K562 (cell line): ENCODE results near the gene FCAR. TPM values are rescaled to one million over a fixed set of nuclear protein-coding genes. Genes with fewer than 3 reads are reported as not detected.

ENCODE experiments used
- ATAC-seq: fragments of 200-7000 bp; cut with Tn5 transposase; 3 replicates; pipeline ENCODE4 v1.9.1; 2020; ENCODE audit warnings: moderate library complexity
- BruUV-seq: library from RNA; stranded (reverse); fragments of 400-500 nt; replicated peaks from 2 replicates; lab custom pipeline; 2021; lab: Mats Ljungman, UMichigan
- CTCF ChIA-PET: fragments of 300-600 bp; formaldehyde crosslinking; extraction: SDS; loops from one replicate; lab custom pipeline; 2021; ENCODE audit warnings: low intra/inter-chr PET ratio; lab: Yijun Ruan, JAX
- POLR2A ChIA-PET: fragments of 300-600, 350-650 bp; sonication (Branson Sonifier 250); formaldehyde crosslinking; extraction: SDS; loops from one replicate; lab custom pipeline; 2021; ENCODE audit warnings: antibody characterized with exemption, inconsistent platforms; lab: Yijun Ruan, JAX
- DNase-seq, 4 experiments: peaks; one replicate each; pipeline versions ENCODE4 v3.0.0 to v3.0.0-alpha.2; 2011 to 2018; ENCODE audit warnings: low spot score in 3 of 4, mixed read lengths in 3 of 4; ENCODE audit errors: extremely low read depth in 1 of 4
- FAIRE-seq: peaks from 2 replicates; lab custom pipeline; 2011; peaks lifted over from hg19 to GRCh38; lab: Jason Lieb, UNC
- H2AFZ ChIP-seq: 2 replicates; pipeline ENCODE4 v1.6.0; 2011; ENCODE audit warnings: low read depth, low read length, control low read depth, inconsistent platforms
- H3K27ac ChIP-seq: fragments of 200-600 bp; 3 replicates; pipeline ENCODE4 v1.8.0; 2011; ENCODE audit warnings: low read depth, mild to moderate bottlenecking, control low read depth, inconsistent platforms, low read length, moderate library complexity, mixed read lengths; ENCODE audit errors: extremely low read depth
- H3K27me3 ChIP-seq, 2 experiments: fragments of 300-600 bp in 1 of 2; 2 replicates in 1 of 2; 3 replicates in 1 of 2; pipeline versions ENCODE4 v1.6.0 to v1.8.0; 2011; ENCODE audit warnings: inconsistent platforms in 2 of 2, low read length in 2 of 2, mild to moderate bottlenecking in 1 of 2, mixed read lengths in 1 of 2, moderate library complexity in 1 of 2; ENCODE audit not compliant: control insufficient read depth in 2 of 2, insufficient read depth in 2 of 2
- H3K36me3 ChIP-seq: fragments of 300-600 bp; 3 replicates; pipeline ENCODE4 v1.8.0; 2011; ENCODE audit warnings: mild to moderate bottlenecking, low read length, inconsistent platforms; ENCODE audit not compliant: control insufficient read depth, insufficient read depth
- H3K4me1 ChIP-seq, 2 experiments: fragments of 200-600 bp in 1 of 2; replicated peaks in 1 of 2; 2 replicates in 1 of 2; 3 replicates in 1 of 2; pipeline versions ENCODE4 v1.5.1 to v1.8.0; 2011; ENCODE audit warnings: inconsistent platforms in 2 of 2, low read length in 2 of 2, mild to moderate bottlenecking in 1 of 2, mixed read lengths in 1 of 2, moderate library complexity in 1 of 2; ENCODE audit not compliant: control insufficient read depth in 2 of 2, insufficient read depth in 2 of 2
- H3K4me2 ChIP-seq: 2 replicates; pipeline ENCODE4 v1.6.1; 2011; ENCODE audit warnings: low read length, control low read depth, inconsistent platforms, mixed read lengths; ENCODE audit not compliant: insufficient read depth
- H3K4me3 ChIP-seq: fragments of 200-600 bp; sonication (generic), shearing (Covaris generic); 2 replicates; pipeline ENCODE4 v1.5.1; 2016; ENCODE audit warnings: control low read depth, inconsistent platforms
- H3K79me2 ChIP-seq: fragments of 200-600 bp; 3 replicates; pipeline ENCODE4 v1.8.0; 2011; ENCODE audit warnings: low read length, inconsistent platforms; ENCODE audit not compliant: control insufficient read depth, insufficient read depth
- H3K9ac ChIP-seq, 2 experiments: 2 replicates each; pipeline versions ENCODE4 v1.6.0 to v1.6.1; 2011; ENCODE audit warnings: low read depth in 2 of 2, low read length in 2 of 2, control low read depth in 1 of 2, inconsistent platforms in 1 of 2, mild to moderate bottlenecking in 1 of 2, mixed read lengths in 1 of 2; ENCODE audit not compliant: insufficient read depth in 1 of 2
- H3K9me1 ChIP-seq: one replicate; pipeline ENCODE4 v1.6.0; 2011; ENCODE audit warnings: inconsistent platforms, mild to moderate bottlenecking, low read length, moderate library complexity; ENCODE audit not compliant: control insufficient read depth, insufficient read depth
- H3K9me3 ChIP-seq: replicated peaks from 2 replicates; pipeline ENCODE4 v1.5.1; 2011; ENCODE audit warnings: low read depth, low read length, inconsistent platforms; ENCODE audit not compliant: control insufficient read depth, insufficient read depth
- H4K20me1 ChIP-seq: replicated peaks from 2 replicates; pipeline ENCODE4 v1.6.1; 2011; ENCODE audit warnings: low read length, inconsistent platforms, mixed read lengths; ENCODE audit not compliant: control insufficient read depth, insufficient read depth
- BRF2 ChIP-seq: IDR thresholded peaks from 3 replicates; pipeline ENCODE4 v1.6.1; 2011; ENCODE audit warnings: borderline replicate concordance, mild to moderate bottlenecking; ENCODE audit not compliant: insufficient read length, insufficient read depth
- CAMTA2 ChIP-seq: fragments of 250-450 bp; sonication (Bioruptor Pico); conservative IDR thresholded peaks from 2 replicates; pipeline ENCODE4 v1.5.1; 2022
- E2F8 ChIP-seq: fragments of 450-650 bp; IDR thresholded peaks from 2 replicates; pipeline ENCODE4 v1.7.1; 2018; ENCODE audit warnings: mild to moderate bottlenecking, low read depth; ENCODE audit not compliant: partially characterized antibody
- KLF10 ChIP-seq: fragments of 250-450 bp; sonication (Bioruptor Pico); IDR thresholded peaks from 2 replicates; pipeline ENCODE4 v1.6.1; 2021; ENCODE audit warnings: matching md5 sums
- RNF2 ChIP-seq: sonication (generic); IDR thresholded peaks from 2 replicates; pipeline ENCODE4 v1.6.1; 2016
- ZNF212 ChIP-seq: fragments of 450-650 bp; formaldehyde crosslinking; IDR thresholded peaks from 2 replicates; pipeline ENCODE4 v1.4.0; 2020; ENCODE audit warnings: mild to moderate bottlenecking
- WGBS: fragments of 100-300 bp; shearing (Covaris generic); methylation state at CpG from one replicate; pipeline ENCODE4 v1.1.6; 2016; ENCODE audit warnings: low coverage, mixed read lengths; ENCODE audit not compliant: insufficient coverage; ENCODE audit errors: missing lambda C conversion rate; 5-methylcytosine and 5-hydroxymethylcytosine counted together
- in situ Hi-C: fragments of 300-500 bp; cut with MboI; formaldehyde crosslinking; loops from 4 replicates; pipeline ENCODE4 v1.15.0; 2018; ENCODE audit warnings: inconsistent platforms, mixed read lengths
- intact Hi-C: fragments of 100-400 bp; cut with micrococcal nuclease; formaldehyde crosslinking; loops from 2 replicates; pipeline ENCODE4 v1.14.2; 2022
- polyA plus RNA-seq, 8 experiments: library from polyadenylated mRNA; depleted of rRNA in 4 of 8; stranded (reverse) in 5 of 8; unstranded in 3 of 8; fragments of >200 nt; fragmentation: Nextera tagmentation in 2 of 8; fragmentation: Illumina TruSeq in 1 of 8; extraction: Ambion mirVana in 2 of 8; extraction: Trizol in 1 of 8; gene quantifications; 2 replicates each; pipeline versions ENCODE4 v1.2.1 to v1.2.3, GENCODE V29; 2011 to 2014; ENCODE audit warnings: inconsistent platforms in 1 of 8, missing spikeins in 1 of 8
- total RNA-seq, 7 experiments: library from RNA; depleted of rRNA in 6 of 7; stranded (reverse); fragments of >200 nt in 6 of 7; fragmentation: Illumina TruSeq in 2 of 7; extraction: Trizol in 2 of 7; gene quantifications; 2 replicates each; pipeline versions ENCODE4 v1.2.1 to v1.2.3, GENCODE V29; 2011 to 2021; ENCODE audit warnings: low replicate concordance in 1 of 7

FCAR gene
- total and polyA plus RNA-seq, 9 of the 15 experiments (the other 6 are each of a cell fraction or from before 2014, with no cell fraction given), result not detected

GRCh38 chr19:54918499-54918898, 44.5 kb downstream of the FCAR start:
- DNase-seq (no peak), ATAC-seq (no peak; the same call in 2 of the 3 replicates), FAIRE-seq (no peak)
- no peaks in the 10 kb centered on the region for H4K20me1 ChIP-seq
- H3K9me3 ChIP-seq, result no peaks in the 10 kb centered on the region
- TF ChIP-seq RNF2 (no peak), CAMTA2 (CRISPR knock-in tag) (no peak), ZNF212 (no peak), E2F8 (no peak), BRF2 (no peak), KLF10 (CRISPR knock-in tag) (no peak)
- peaks cover 11 to 12% of the 10 kb centered on the region in 2 experiments; a peak in 4 of 5 replicates for H3K4me1 ChIP-seq
- H3K9ac ChIP-seq, result no peak overlapping the region
- intact Hi-C loops, result loop anchor here (1.0 kb wide), 1 partner anchor 34 kb away; no protein-coding TSS in a partner anchor
- no peaks in the 10 kb centered on the region for H3K9me1 ChIP-seq
- ChIA-PET CTCF (interaction anchor here (0.6 kb wide), 1 partner anchor 25 kb away, joined by 3 read pairs; no protein-coding TSS in a partner anchor), POLR2A (no interaction called here)
- H3K4me2 ChIP-seq, result no peak overlapping the region
- no TSS peak for BruUV-seq
- WGBS, result 50% methylated on average over 9 of the region's 9 CpGs
- no peak overlapping the region for H2AFZ ChIP-seq
- no peaks in the 10 kb centered on the region for H3K36me3 ChIP-seq
- no peak overlapping the region for H3K27ac ChIP-seq
- H3K27me3 ChIP-seq, result peaks cover 2 to 9% of the 10 kb centered on the region in 2 experiments; a peak in 2 of 5 replicates
- in situ Hi-C loops, result no loop called here
- H3K4me3 ChIP-seq, result no peak overlapping the region
- H3K79me2 ChIP-seq, result no peaks in the 10 kb centered on the region
